ENCODE results near the gene FIGNL1. TPM values are rescaled to one million over a fixed set of nuclear protein-coding genes. Genes with fewer than 3 reads are reported as not detected.

FIGNL1 gene
- total RNA-seq, 1 donor from 2014 or later = 10.0 TPM

DNA sequence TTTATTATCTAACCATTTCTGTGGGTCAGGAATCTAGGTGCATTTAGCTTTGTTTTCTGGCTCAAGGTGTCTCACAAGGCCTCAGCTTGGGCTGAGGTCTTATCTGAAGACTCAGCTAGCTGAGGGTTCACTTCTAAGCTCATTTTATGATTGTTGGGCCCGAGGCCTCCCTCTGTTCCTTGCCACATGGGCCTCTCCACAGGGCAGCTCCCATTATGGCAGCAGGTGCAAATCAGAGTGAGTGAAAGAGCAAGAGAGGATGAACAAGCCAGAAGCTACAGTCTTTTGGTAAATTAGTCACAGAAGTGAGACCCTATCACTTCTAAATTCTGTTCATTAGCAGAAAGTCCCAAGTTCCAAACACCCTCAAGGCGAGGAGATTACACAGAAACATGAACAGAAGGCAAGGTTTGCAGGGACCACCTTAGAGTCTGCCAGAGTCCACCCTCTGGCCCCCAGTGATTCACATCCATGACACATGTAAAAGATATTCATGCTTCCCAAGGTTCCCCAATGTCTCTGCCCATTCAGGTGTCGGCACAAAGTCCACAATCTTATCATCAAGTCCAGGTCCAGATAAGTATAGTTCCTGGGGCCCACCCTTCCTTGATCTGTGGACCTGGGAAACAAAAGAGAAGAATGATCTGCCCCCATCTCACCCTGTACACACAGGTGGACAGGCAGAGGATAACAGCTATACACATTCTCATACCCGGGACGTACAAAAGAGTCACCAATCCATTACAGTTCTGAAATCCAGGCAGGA is 23.7 kb downstream of the FIGNL1 start:
- H3K9me3 ChIP-seq (ENCODE audit: insufficient read depth, low read depth, low read length) = no peaks in the 10 kb centered on the region
- Mint-ChIP-seq H3K4me1 (ENCODE audit: low read depth, unreplicated experiment) (no peaks in the 10 kb centered on the region), H3K27ac (ENCODE audit: unreplicated experiment) (no peak overlapping the region), H3K36me3 (ENCODE audit: low read depth, unreplicated experiment) (no peaks in the 10 kb centered on the region), H3K4me3 (ENCODE audit: unreplicated experiment) (no peak overlapping the region), H3K27me3 (ENCODE audit: low read depth, unreplicated experiment) (peaks cover 8% of the 10 kb centered on the region), H3K9me3 (ENCODE audit: unreplicated experiment) (peaks cover 4% of the 10 kb centered on the region)
- H3K4me1 ChIP-seq (ENCODE audit: insufficient read depth, low read length) = no peaks in the 10 kb centered on the region
- no peaks in the 10 kb centered on the region for H3K27me3 ChIP-seq (ENCODE audit: insufficient read depth, low read length)
- H3K36me3 ChIP-seq (ENCODE audit: insufficient read depth, low read length) = no peaks in the 10 kb centered on the region
- H3K27ac ChIP-seq (ENCODE audit: low read depth, low read length) = no peak overlapping the region
- no peak overlapping the region for H3K4me3 ChIP-seq (ENCODE audit: insufficient read depth, low read depth, low read length)
- FAIRE-seq (no peak), DNase-seq (ENCODE audit: low read depth) (no peak)
- H3K9ac ChIP-seq (ENCODE audit: low read length) = no peak overlapping the region
- H3K4me2 ChIP-seq (ENCODE audit: low read length) = no peak overlapping the region
- H2AFZ ChIP-seq (ENCODE audit: low read depth, low read length) = no peak overlapping the region
- H3K79me2 ChIP-seq (ENCODE audit: insufficient read depth, low read length) = no peaks in the 10 kb centered on the region
- TF ChIP-seq EZH2 (IDR thresholded peaks at IDR 0.05; ENCODE audit: insufficient read depth, low read length) = no peak
- TF ChIP-seq, protein P1, sequence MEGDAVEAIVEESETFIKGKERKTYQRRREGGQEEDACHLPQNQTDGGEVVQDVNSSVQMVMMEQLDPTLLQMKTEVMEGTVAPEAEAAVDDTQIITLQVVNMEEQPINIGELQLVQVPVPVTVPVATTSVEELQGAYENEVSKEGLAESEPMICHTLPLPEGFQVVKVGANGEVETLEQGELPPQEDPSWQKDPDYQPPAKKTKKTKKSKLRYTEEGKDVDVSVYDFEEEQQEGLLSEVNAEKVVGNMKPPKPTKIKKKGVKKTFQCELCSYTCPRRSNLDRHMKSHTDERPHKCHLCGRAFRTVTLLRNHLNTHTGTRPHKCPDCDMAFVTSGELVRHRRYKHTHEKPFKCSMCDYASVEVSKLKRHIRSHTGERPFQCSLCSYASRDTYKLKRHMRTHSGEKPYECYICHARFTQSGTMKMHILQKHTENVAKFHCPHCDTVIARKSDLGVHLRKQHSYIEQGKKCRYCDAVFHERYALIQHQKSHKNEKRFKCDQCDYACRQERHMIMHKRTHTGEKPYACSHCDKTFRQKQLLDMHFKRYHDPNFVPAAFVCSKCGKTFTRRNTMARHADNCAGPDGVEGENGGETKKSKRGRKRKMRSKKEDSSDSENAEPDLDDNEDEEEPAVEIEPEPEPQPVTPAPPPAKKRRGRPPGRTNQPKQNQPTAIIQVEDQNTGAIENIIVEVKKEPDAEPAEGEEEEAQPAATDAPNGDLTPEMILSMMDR (IDR thresholded peaks at IDR 0.05; ENCODE audit: insufficient read depth, low read depth, low read length) = no peak
- no peaks in the 10 kb centered on the region for H4K20me1 ChIP-seq (ENCODE audit: insufficient read depth, low read length)

DNA sequence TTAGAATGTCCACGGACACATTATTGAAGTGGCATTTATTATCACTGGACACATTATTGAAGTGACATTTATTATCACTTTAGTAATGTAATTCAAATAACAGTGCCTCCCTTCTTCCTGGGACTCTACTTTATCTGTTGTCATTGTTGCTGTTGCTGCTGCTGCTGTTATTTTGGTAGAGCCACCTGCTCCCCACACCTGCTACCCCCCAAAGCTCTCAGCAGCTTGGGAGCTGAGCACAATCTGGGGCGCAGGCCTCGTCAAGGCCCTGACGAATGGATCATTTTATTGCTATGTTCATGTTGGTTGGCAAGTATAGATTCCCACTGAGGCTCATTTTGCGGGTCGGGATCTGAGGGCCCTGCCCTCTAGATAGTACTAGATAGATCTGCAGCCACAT is 24.8 kb downstream of the FIGNL1 start:
- peaks cover 8% of the 10 kb centered on the region for H3K27me3 Mint-ChIP-seq (ENCODE audit: low read depth, unreplicated experiment)
- Histone ChIP-seq H3K27ac (ENCODE audit: low read depth, low read length) (no peak overlapping the region), H3K4me2 (ENCODE audit: low read length) (no peak overlapping the region), H3K9me3 (ENCODE audit: insufficient read depth, low read depth, low read length) (no peaks in the 10 kb centered on the region), H3K79me2 (ENCODE audit: insufficient read depth, low read length) (no peaks in the 10 kb centered on the region), H3K36me3 (ENCODE audit: insufficient read depth, low read length) (no peaks in the 10 kb centered on the region), H4K20me1 (ENCODE audit: insufficient read depth, low read length) (no peaks in the 10 kb centered on the region), H3K27me3 (ENCODE audit: insufficient read depth, low read length) (no peaks in the 10 kb centered on the region), H3K9ac (ENCODE audit: low read length) (no peak overlapping the region), H2AFZ (ENCODE audit: low read depth, low read length) (no peak overlapping the region), H3K4me1 (ENCODE audit: insufficient read depth, low read length) (no peaks in the 10 kb centered on the region), H3K4me3 (ENCODE audit: insufficient read depth, low read depth, low read length) (no peak overlapping the region)
- no peaks in the 10 kb centered on the region for H3K36me3 Mint-ChIP-seq (ENCODE audit: low read depth, unreplicated experiment)
- peaks cover 4% of the 10 kb centered on the region for H3K9me3 Mint-ChIP-seq (ENCODE audit: unreplicated experiment)
- no peak overlapping the region for H3K4me3 Mint-ChIP-seq (ENCODE audit: unreplicated experiment)
- no peak overlapping the region for H3K27ac Mint-ChIP-seq (ENCODE audit: unreplicated experiment)
- no peak for DNase-seq (ENCODE audit: low read depth)
- H3K4me1 Mint-ChIP-seq (ENCODE audit: low read depth, unreplicated experiment) = no peaks in the 10 kb centered on the region
- FAIRE-seq = no peak
- no peak for TF ChIP-seq EZH2 (IDR thresholded peaks at IDR 0.05; ENCODE audit: insufficient read depth, low read length)

DNA sequence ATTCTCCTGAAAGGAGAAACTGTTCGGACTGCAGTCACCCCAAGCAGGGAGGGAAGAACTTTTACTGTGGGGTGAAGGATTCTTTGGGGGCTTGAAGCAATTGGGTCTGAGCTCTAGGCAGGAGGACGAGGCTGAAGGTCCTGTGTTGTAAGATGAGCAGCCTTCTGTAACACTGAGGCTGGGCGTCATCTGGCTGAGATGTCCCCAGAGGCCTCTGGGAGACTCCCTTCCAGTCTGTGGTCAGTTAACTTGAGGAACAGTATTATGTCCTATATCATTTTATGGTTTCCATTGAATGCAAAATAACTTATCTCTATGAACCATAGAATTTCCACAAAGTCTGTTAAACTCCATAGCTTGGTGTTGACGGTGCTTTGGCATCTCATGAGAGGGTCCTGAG is 26.3 kb downstream of the FIGNL1 start:
- Histone ChIP-seq H3K79me2 (ENCODE audit: insufficient read depth, low read length) (no peaks in the 10 kb centered on the region), H3K4me1 (ENCODE audit: insufficient read depth, low read length) (no peaks in the 10 kb centered on the region), H3K4me3 (ENCODE audit: insufficient read depth, low read depth, low read length) (no peak overlapping the region), H3K4me2 (ENCODE audit: low read length) (no peak overlapping the region), H2AFZ (ENCODE audit: low read depth, low read length) (no peak overlapping the region), H3K9ac (ENCODE audit: low read length) (no peak overlapping the region), H3K9me3 (ENCODE audit: insufficient read depth, low read depth, low read length) (no peaks in the 10 kb centered on the region), H3K27me3 (ENCODE audit: insufficient read depth, low read length) (no peaks in the 10 kb centered on the region), H3K27ac (ENCODE audit: low read depth, low read length) (no peak overlapping the region), H3K36me3 (ENCODE audit: insufficient read depth, low read length) (no peaks in the 10 kb centered on the region), H4K20me1 (ENCODE audit: insufficient read depth, low read length) (no peaks in the 10 kb centered on the region)
- Mint-ChIP-seq H3K27ac (ENCODE audit: unreplicated experiment) (no peak overlapping the region), H3K27me3 (ENCODE audit: low read depth, unreplicated experiment) (peaks cover 8% of the 10 kb centered on the region), H3K4me3 (ENCODE audit: unreplicated experiment) (no peak overlapping the region), H3K9me3 (ENCODE audit: unreplicated experiment) (peaks cover 4% of the 10 kb centered on the region), H3K4me1 (ENCODE audit: low read depth, unreplicated experiment) (peaks cover 6% of the 10 kb centered on the region), H3K36me3 (ENCODE audit: low read depth, unreplicated experiment) (no peaks in the 10 kb centered on the region)
- no peak for FAIRE-seq
- no peak for DNase-seq (ENCODE audit: low read depth)
- no peak for TF ChIP-seq EZH2 (IDR thresholded peaks at IDR 0.05; ENCODE audit: insufficient read depth, low read length)
- TF ChIP-seq, protein P1 (IDR thresholded peaks at IDR 0.05; ENCODE audit: insufficient read depth, low read depth, low read length) = no peak

Data from astrocyte (in vitro differentiated cells and primary cell).